DND-41 (cell line): ENCODE measurements around the gene AGPAT3.

ENCODE experiments used
- EZH2 ChIP-seq: IDR thresholded peaks from 3 replicates; pipeline ENCODE4 v1.6.1; 2012; ENCODE audit warnings: borderline replicate concordance, low read depth, mild to moderate bottlenecking, moderate library complexity, low read length, inconsistent platforms; ENCODE audit not compliant: severe bottlenecking
- TF ChIP-seq, protein P1 (sequence below): IDR thresholded peaks from 2 replicates; pipeline ENCODE4 v1.5.1; 2012; ENCODE audit warnings: borderline replicate concordance, low read length, moderate library complexity, mild to moderate bottlenecking; ENCODE audit not compliant: poor library complexity, severe bottlenecking; ENCODE audit errors: extremely low read depth

DNA sequence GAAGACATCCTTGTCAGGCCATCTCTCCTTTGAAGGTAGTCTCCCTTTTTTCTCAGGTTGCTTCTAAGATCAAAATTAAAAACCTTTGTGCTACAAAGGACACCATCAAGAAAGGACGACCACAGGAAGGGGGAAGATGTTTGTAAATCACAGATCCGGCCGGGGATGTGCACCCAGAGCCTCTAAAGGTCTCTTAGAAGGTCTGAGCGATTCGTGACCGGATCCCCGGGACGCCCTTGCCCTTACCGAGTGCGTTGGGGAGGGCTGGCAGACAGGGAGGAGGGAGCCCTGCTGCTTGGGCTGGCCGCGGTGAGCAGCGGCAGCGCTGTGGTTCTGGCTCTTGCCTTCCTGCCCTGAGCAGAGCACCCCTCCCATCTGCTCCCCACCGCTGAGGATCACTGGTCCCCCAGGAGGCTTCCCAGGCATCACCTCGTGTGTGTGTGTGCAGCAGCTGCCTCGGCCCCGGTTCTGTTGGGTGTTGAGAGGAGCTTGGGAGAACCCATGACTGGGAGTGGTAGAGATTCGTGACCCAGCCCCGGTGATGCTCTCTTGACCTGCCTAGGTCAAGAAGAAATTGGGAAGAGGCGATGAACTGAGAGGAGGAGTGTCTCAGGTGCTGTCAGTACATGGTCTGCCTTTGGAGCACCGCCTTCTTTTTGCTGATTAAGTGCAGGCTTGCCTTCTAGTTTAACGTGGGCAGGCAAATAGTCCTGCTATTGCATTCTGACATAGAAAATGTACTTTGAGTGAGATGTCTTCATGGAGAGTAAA is 34.5 kb downstream of the AGPAT3 start:
- TF ChIP-seq, protein P1, sequence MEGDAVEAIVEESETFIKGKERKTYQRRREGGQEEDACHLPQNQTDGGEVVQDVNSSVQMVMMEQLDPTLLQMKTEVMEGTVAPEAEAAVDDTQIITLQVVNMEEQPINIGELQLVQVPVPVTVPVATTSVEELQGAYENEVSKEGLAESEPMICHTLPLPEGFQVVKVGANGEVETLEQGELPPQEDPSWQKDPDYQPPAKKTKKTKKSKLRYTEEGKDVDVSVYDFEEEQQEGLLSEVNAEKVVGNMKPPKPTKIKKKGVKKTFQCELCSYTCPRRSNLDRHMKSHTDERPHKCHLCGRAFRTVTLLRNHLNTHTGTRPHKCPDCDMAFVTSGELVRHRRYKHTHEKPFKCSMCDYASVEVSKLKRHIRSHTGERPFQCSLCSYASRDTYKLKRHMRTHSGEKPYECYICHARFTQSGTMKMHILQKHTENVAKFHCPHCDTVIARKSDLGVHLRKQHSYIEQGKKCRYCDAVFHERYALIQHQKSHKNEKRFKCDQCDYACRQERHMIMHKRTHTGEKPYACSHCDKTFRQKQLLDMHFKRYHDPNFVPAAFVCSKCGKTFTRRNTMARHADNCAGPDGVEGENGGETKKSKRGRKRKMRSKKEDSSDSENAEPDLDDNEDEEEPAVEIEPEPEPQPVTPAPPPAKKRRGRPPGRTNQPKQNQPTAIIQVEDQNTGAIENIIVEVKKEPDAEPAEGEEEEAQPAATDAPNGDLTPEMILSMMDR = no peak
- TF ChIP-seq EZH2 = no peak
